ENCODE measurements around the gene CLDN10.

CLDN10 gene

DNA sequence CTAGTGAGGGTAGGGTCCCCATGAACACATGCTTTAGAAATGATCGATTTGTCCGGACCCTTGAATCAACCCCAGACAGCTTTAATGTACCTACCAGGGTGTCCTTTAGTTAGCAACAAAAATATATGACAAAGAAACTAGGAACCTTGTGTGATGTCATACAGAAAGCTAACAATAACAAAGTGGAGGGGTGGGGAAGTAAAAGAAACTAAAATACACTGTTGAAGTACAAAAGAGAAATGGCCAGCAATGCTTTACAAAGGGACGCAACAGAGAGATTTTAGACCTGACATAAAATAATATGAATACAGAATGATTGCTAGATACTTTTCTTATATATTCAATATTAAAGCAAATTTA, 52.0 kb downstream of the CLDN10 start:
- Mint-ChIP-seq H3K27me3 (ENCODE audit: low read depth) (no peaks in the 10 kb centered on the region), H3K4me1 (peaks cover 17% of the 10 kb centered on the region), H3K9me3 (no peaks in the 10 kb centered on the region), H3K36me3 (ENCODE audit: low read depth) (peaks cover 57% of the 10 kb centered on the region), H3K27ac (peak overlapping the region in 2 of 3 experiments; percentile 51 to 81), H3K4me3 (no peak overlapping the region)
- no peak for TF ChIP-seq CTCF (IDR thresholded peaks at IDR 0.05; ENCODE audit: unreplicated experiment in 3 of 3)

- no peak overlapping the region for H3K4me3 Mint-ChIP-seq
- TF ChIP-seq CTCF (IDR thresholded peaks at IDR 0.05; ENCODE audit: unreplicated experiment in 3 of 3), result no peak
- H3K27ac Mint-ChIP-seq, result peak overlapping the region; percentile 13 to 73 (median 51)
- H3K36me3 Mint-ChIP-seq (ENCODE audit: low read depth), result peaks cover 61% of the 10 kb centered on the region
- peaks cover 17% of the 10 kb centered on the region for H3K4me1 Mint-ChIP-seq
- no peaks in the 10 kb centered on the region for H3K27me3 Mint-ChIP-seq (ENCODE audit: low read depth)
- H3K9me3 Mint-ChIP-seq, result no peaks in the 10 kb centered on the region
Observed at GRCh38 chr13:95605448-95606125, 53.1 kb downstream of the CLDN10 start.

- TF ChIP-seq CTCF (IDR thresholded peaks at IDR 0.05; ENCODE audit: unreplicated experiment in 3 of 3), result no peak
- Mint-ChIP-seq H3K36me3 (ENCODE audit: low read depth) (peaks cover 64% of the 10 kb centered on the region), H3K27me3 (ENCODE audit: low read depth) (no peaks in the 10 kb centered on the region), H3K4me1 (peaks cover 8% of the 10 kb centered on the region), H3K27ac (no peak overlapping the region), H3K4me3 (no peak overlapping the region), H3K9me3 (no peaks in the 10 kb centered on the region)
Observed at GRCh38 chr13:95607366-95607765, 54.8 kb downstream of the CLDN10 start.

DNA sequence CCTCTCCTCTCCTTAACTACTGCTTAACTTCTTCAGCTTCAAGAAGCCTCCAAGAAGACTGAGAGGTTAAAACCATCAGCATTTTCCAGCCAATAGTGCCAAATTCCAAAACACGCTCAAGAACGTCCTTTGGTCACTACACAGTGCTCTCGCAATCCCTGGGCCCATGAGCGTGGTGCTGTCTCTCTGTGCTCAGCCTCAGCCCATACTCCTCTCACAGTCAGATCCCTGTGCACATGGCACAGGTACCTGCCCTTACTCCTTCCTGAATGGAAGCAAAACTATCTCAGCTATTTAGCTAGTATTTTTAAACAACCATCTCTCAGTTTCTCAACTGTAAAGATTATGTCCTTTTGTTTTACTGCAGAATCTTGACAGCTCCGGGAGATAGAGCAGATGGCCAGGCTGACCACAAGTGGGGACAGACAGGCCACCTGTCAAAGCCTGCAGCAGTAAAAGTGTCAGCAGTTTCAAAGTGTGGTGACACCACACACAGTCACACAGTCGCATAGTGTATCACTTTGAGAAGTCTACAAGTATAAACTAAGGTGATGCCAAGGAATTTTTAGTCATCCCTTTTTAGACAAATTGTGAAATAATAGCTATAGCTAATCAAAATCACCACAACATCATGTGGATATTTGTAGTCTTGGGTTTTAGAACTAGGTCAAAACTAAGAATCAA, 56.3 kb downstream of the CLDN10 start:
- H3K9me3 Mint-ChIP-seq, result no peaks in the 10 kb centered on the region
- peaks cover 7% of the 10 kb centered on the region for H3K4me1 Mint-ChIP-seq
- peaks cover 63% of the 10 kb centered on the region for H3K36me3 Mint-ChIP-seq (ENCODE audit: low read depth)
- H3K27ac Mint-ChIP-seq, result peak overlapping the region in 2 of 3 experiments; percentile 4 to 49
- TF ChIP-seq CTCF (IDR thresholded peaks at IDR 0.05; ENCODE audit: unreplicated experiment in 3 of 3), result no peak
- no peaks in the 10 kb centered on the region for H3K27me3 Mint-ChIP-seq (ENCODE audit: low read depth)
- H3K4me3 Mint-ChIP-seq, result no peak overlapping the region

DNA sequence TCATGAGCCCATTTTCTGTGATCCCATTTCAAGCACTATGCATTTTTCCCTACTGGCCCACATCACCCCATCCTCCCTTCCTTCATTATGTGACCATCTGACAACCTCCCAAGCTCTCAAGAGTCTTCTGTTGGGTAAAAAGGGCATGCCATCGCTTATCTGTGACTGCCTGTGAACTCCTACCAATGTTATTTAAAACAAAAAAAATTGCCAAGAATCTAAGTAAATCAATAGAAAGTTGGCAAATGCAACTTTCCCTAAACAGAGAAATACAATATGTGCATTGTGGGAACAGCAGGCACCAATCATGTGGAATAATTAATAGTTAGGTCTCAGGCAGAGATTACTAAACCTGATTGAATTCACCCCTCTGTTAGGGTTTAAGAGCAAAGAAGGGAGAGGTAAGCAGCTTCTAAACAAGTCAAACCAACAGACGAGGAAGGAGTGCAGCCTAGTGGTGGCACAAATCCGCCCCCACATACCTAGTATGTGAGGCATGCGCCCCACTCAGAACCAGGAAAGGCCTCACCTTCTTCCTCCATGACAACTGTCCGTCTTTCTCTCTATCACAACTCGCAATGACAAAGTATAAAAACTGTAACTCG, 62.2 kb downstream of the CLDN10 start:
- TF ChIP-seq CTCF (IDR thresholded peaks at IDR 0.05; ENCODE audit: unreplicated experiment in 3 of 3), result no peak
- Mint-ChIP-seq H3K9me3 (no peaks in the 10 kb centered on the region), H3K27me3 (ENCODE audit: low read depth) (no peaks in the 10 kb centered on the region), H3K4me1 (no peaks in the 10 kb centered on the region), H3K36me3 (ENCODE audit: low read depth) (peaks cover 83% of the 10 kb centered on the region), H3K27ac (no peak overlapping the region), H3K4me3 (no peak overlapping the region)
